Upper lobe of left lung (tissue), 6 donors: ENCODE data around the gene GNPTG. TPM values are rescaled to one million over a fixed set of nuclear protein-coding genes. Genes with fewer than 3 reads are reported as not detected.

Experiments
- ATAC-seq, 2 donors: fragments of 200-7000 bp; cut with Tn5 transposase; one replicate each; pipeline ENCODE4 v1.9.1; 2022; ENCODE audit warnings: mild to moderate bottlenecking in 2 of 2, moderate library complexity in 2 of 2; ENCODE audit not compliant: low FRiP score in 2 of 2
- DNase-seq, 2 donors: peaks; one replicate each; pipeline ENCODE4 v3.0.0-alpha.2; 2019 to 2020
- H3K27ac ChIP-seq, 4 donors: fragments of 200-600 bp; sonication (generic); one replicate each; pipeline ENCODE4 v1.5.1; 2016 to 2019
- H3K27me3 ChIP-seq, 4 donors: fragments of 200-600 bp; sonication (generic); one replicate each; pipeline ENCODE4 v1.5.1; 2017 to 2019
- H3K36me3 ChIP-seq, 4 donors: fragments of 200-600 bp; sonication (generic); one replicate each; pipeline ENCODE4 v1.5.1; 2016 to 2019
- H3K4me1 ChIP-seq, 4 donors: fragments of 200-600 bp; sonication (generic); one replicate each; pipeline ENCODE4 v1.5.1; 2018 to 2019
- H3K4me3 ChIP-seq, 4 donors: fragments of 200-600 bp; sonication (generic); one replicate each; pipeline ENCODE4 v1.5.1; 2017 to 2019; ENCODE audit warnings: mild to moderate bottlenecking in 2 of 4, moderate library complexity in 1 of 4
- H3K9me3 ChIP-seq, 4 donors: fragments of 200-600 bp; sonication (generic); one replicate each; pipeline ENCODE4 v1.5.1; 2018 to 2019
- EP300 ChIP-seq, 4 donors: sonication (generic); formaldehyde crosslinking; IDR thresholded peaks; one replicate each; pipeline ENCODE4 v1.5.1; 2017; ENCODE audit warnings: antibody characterized with exemption in 4 of 4, control low read depth in 2 of 4
- POLR2A ChIP-seq, 4 donors: fragments of 450-650 bp; IDR thresholded peaks; one replicate each; pipeline ENCODE4 v1.5.1; 2016 to 2017; ENCODE audit warnings: antibody characterized with exemption in 4 of 4, mild to moderate bottlenecking in 2 of 4
- POLR2AphosphoS5 ChIP-seq, 2 donors: sonication (generic); formaldehyde crosslinking; IDR thresholded peaks; one replicate each; pipeline ENCODE4 v1.5.1; 2017; ENCODE audit warnings: antibody characterized with exemption in 2 of 2
- WGBS, 2 donors: methylation state at CpG; one replicate each; pipeline ENCODE4 v1.1.5; 2017 to 2018; 5-methylcytosine and 5-hydroxymethylcytosine counted together
- total RNA-seq, 6 donors: library from RNA; depleted of rRNA in 4 of 6; stranded (reverse); fragments of >200 nt in 4 of 6; gene quantifications; one replicate each; pipeline versions ENCODE4 v1.1.0 to v1.2.1, GENCODE V29; 2016 to 2021
- TF ChIP-seq, protein P1 (sequence below), 6 experiments: fragments of 450-650 bp in 4 of 6; fragments of 200-600 bp in 2 of 6; sonication (generic) in 2 of 6; IDR thresholded peaks; one replicate each; pipeline ENCODE4 v1.5.1; 2016 to 2019; ENCODE audit warnings: antibody characterized with exemption in 6 of 6
- donor health status: DM: no; HTN: no; CAD: no; lungs with moderate emphysema.
- donor health status: DM: no; HTN: yes; CAD: no; lungs with severe emphysema.

GNPTG gene
- total RNA-seq, 6 donors from 2014 or later = 32.8 to 106 (median 93.0) TPM

- H3K27ac ChIP-seq = no peak overlapping the region
- no peak for TF ChIP-seq POLR2AphosphoS5 (IDR thresholded peaks at IDR 0.05)
- no peak for TF ChIP-seq EP300 (IDR thresholded peaks at IDR 0.05)
- no peak for TF ChIP-seq POLR2A (IDR thresholded peaks at IDR 0.05)
- TF ChIP-seq, protein P1, sequence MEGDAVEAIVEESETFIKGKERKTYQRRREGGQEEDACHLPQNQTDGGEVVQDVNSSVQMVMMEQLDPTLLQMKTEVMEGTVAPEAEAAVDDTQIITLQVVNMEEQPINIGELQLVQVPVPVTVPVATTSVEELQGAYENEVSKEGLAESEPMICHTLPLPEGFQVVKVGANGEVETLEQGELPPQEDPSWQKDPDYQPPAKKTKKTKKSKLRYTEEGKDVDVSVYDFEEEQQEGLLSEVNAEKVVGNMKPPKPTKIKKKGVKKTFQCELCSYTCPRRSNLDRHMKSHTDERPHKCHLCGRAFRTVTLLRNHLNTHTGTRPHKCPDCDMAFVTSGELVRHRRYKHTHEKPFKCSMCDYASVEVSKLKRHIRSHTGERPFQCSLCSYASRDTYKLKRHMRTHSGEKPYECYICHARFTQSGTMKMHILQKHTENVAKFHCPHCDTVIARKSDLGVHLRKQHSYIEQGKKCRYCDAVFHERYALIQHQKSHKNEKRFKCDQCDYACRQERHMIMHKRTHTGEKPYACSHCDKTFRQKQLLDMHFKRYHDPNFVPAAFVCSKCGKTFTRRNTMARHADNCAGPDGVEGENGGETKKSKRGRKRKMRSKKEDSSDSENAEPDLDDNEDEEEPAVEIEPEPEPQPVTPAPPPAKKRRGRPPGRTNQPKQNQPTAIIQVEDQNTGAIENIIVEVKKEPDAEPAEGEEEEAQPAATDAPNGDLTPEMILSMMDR (IDR thresholded peaks at IDR 0.05) = no peak
- H3K9me3 ChIP-seq = no peaks in the 10 kb centered on the region
- ATAC-seq = no peak
- no peak for DNase-seq
- H3K36me3 ChIP-seq = peaks cover 16 to 82% (median 61%) of the 10 kb centered on the region in 4 donors
- no peaks in the 10 kb centered on the region for H3K27me3 ChIP-seq
- 96 to 97% methylated on average over 25 to 39 of the region's 39 CpGs for WGBS, 2 donors
- H3K4me3 ChIP-seq = no peak overlapping the region
- H3K4me1 ChIP-seq = peaks cover 0 to 1% (median 0%) of the 10 kb centered on the region in 4 donors
Observed at GRCh38 chr16:1385232-1385631, 33.5 kb downstream of the GNPTG start.

DNA sequence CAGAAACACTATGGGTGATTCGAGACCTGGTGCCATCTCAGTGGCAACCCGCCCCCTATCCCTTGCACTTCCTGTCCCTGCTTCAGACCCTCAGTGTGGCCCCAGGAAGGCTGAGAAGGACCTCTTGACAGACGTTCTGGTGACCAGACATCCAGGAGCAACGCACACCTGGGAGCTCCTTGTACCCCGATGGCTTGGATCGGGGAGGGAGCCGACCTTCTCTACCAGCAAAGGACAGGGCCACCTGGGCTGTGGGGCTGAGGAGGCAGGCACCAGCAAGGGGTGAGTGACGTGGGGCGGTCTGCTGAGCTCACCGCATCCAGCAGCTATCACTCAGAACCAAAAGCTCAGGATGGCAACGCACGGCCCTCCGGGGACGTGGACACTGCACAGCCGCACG, 35.6 kb downstream of the GNPTG start:
- ATAC-seq = no peak
- 93 to 96% methylated on average over 5 to 16 of the region's 16 CpGs for WGBS, 2 donors

GRCh38 chr16:1389762-1390161, 38.0 kb downstream of the GNPTG start:
- no peak for ATAC-seq

More for the DNA sequence above, 35.6 kb downstream of the GNPTG start:
- Histone ChIP-seq H3K36me3 (peaks cover 14 to 86% (median 66%) of the 10 kb centered on the region in 4 donors), H3K4me1 (no peaks in the 10 kb centered on the region), H3K27me3 (no peaks in the 10 kb centered on the region), H3K27ac (no peak overlapping the region), H3K9me3 (no peaks in the 10 kb centered on the region), H3K4me3 (no peak overlapping the region)
- TF ChIP-seq EP300 (IDR thresholded peaks at IDR 0.05) (no peak), POLR2A (IDR thresholded peaks at IDR 0.05) (no peak), POLR2AphosphoS5 (IDR thresholded peaks at IDR 0.05) (no peak)
- TF ChIP-seq, protein P1 (IDR thresholded peaks at IDR 0.05) = no peak
- DNase-seq = no peak

DNA sequence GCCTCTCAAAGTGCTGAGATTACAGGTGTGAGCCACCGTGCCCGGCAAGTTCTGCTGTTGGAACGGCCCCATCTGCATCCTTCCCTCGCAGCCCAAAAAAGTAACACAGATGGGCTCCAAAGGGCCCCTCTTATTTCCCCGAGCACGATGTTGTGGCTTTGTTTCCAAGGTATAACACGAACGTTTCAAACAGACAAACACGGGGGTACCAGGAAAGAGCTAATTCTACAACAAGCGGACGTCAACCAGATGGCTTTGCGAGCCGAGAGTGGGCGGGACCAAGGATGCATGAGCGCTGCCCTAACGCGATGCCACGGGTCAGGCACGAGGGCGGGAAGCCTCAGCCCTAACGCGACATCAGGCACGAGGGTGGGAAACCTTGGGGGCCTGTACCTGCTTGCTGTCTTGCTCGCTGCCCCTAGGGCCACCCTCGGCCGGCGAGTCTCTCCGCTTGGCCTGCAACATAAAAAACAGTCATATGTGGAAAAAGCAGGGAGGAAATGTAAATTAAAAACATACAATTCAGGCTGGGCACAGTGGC, 38.6 kb downstream of the GNPTG start:
- ATAC-seq (no peak), DNase-seq (no peak)
- WGBS, 2 donors = 84 to 86% methylated on average over 27 to 28 of the region's 28 CpGs
- no peak for TF ChIP-seq EP300 (IDR thresholded peaks at IDR 0.05)
- TF ChIP-seq POLR2AphosphoS5 (IDR thresholded peaks at IDR 0.05) = no peak
- TF ChIP-seq POLR2A (IDR thresholded peaks at IDR 0.05) = no peak
- TF ChIP-seq, protein P1 (IDR thresholded peaks at IDR 0.05) = no peak
- Histone ChIP-seq H3K36me3 (peaks cover 22 to 85% (median 65%) of the 10 kb centered on the region in 4 donors), H3K4me3 (no peak overlapping the region), H3K9me3 (no peaks in the 10 kb centered on the region), H3K27ac (no peak overlapping the region), H3K4me1 (no peaks in the 10 kb centered on the region), H3K27me3 (no peaks in the 10 kb centered on the region)

More at GRCh38 chr16:1389762-1390161, 38.0 kb downstream of the GNPTG start:
- DNase-seq = no peak
- H3K9me3 ChIP-seq = no peaks in the 10 kb centered on the region
- H3K27ac ChIP-seq = no peak overlapping the region
- H3K36me3 ChIP-seq = peaks cover 28 to 89% (median 69%) of the 10 kb centered on the region in 4 donors
- no peaks in the 10 kb centered on the region for H3K4me1 ChIP-seq
- H3K4me3 ChIP-seq = no peak overlapping the region
- TF ChIP-seq POLR2A (IDR thresholded peaks at IDR 0.05) = no peak
- TF ChIP-seq POLR2AphosphoS5 (IDR thresholded peaks at IDR 0.05) = no peak
- TF ChIP-seq, protein P1 (IDR thresholded peaks at IDR 0.05) = no peak
- no peak for TF ChIP-seq EP300 (IDR thresholded peaks at IDR 0.05)
- H3K27me3 ChIP-seq = no peaks in the 10 kb centered on the region
- WGBS, 2 donors = 92 to 96% methylated on average over 6 to 7 of the region's 7 CpGs

GRCh38 chr16:1392826-1393225, 41.1 kb downstream of the GNPTG start:
- 93 to 94% methylated on average over 15 to 17 of the region's 17 CpGs for WGBS, 2 donors
- no peaks in the 10 kb centered on the region for H3K9me3 ChIP-seq
- no peak for DNase-seq
- no peaks in the 10 kb centered on the region for H3K4me1 ChIP-seq
- no peaks in the 10 kb centered on the region for H3K27me3 ChIP-seq
- no peak overlapping the region for H3K4me3 ChIP-seq
- TF ChIP-seq POLR2A (IDR thresholded peaks at IDR 0.05) (no peak), POLR2AphosphoS5 (IDR thresholded peaks at IDR 0.05) (no peak)
- TF ChIP-seq, protein P1 (IDR thresholded peaks at IDR 0.05) = no peak
- no peak for ATAC-seq
- no peak overlapping the region for H3K27ac ChIP-seq
- peaks cover 21 to 87% (median 66%) of the 10 kb centered on the region in 4 donors for H3K36me3 ChIP-seq
